ENCODE results near the gene FAM229B.

Gene FAM229B

DNA sequence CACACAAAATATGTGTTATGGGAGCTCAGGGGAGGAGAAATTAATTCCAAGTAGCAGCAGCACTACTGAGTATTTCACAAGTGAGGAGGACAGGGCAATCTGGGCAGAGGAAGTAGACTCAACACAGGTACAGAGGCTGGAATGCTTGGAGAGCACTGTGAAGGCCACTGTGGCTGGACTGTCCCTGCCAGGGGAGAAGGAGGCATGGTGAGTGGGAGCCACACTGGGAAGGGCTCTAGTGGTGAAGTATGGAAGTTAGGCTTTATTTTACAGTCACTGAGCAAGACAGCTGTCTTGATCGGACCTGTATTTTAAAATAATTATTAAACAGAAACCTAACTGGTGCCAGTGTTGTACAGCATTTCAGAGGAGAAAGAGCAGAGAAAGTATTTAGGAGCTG, 28.8 kb downstream of the FAM229B start:
- TF ChIP-seq, protein P1, sequence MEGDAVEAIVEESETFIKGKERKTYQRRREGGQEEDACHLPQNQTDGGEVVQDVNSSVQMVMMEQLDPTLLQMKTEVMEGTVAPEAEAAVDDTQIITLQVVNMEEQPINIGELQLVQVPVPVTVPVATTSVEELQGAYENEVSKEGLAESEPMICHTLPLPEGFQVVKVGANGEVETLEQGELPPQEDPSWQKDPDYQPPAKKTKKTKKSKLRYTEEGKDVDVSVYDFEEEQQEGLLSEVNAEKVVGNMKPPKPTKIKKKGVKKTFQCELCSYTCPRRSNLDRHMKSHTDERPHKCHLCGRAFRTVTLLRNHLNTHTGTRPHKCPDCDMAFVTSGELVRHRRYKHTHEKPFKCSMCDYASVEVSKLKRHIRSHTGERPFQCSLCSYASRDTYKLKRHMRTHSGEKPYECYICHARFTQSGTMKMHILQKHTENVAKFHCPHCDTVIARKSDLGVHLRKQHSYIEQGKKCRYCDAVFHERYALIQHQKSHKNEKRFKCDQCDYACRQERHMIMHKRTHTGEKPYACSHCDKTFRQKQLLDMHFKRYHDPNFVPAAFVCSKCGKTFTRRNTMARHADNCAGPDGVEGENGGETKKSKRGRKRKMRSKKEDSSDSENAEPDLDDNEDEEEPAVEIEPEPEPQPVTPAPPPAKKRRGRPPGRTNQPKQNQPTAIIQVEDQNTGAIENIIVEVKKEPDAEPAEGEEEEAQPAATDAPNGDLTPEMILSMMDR (conservative IDR thresholded peaks at IDR 0.05; ENCODE audit: low read depth, low read length), result no peak
- H4K20me1 ChIP-seq (ENCODE audit: insufficient read depth), result no peaks in the 10 kb centered on the region
- no peak overlapping the region for H3K9ac ChIP-seq
- H3K4me2 ChIP-seq, result no peak overlapping the region
- H3K79me2 ChIP-seq (ENCODE audit: insufficient read depth, low read depth), result no peaks in the 10 kb centered on the region
- H2AFZ ChIP-seq (ENCODE audit: low read depth), result no peak overlapping the region
- H3K27ac ChIP-seq, result no peak overlapping the region
- H3K4me1 ChIP-seq (ENCODE audit: low read depth, poor library complexity, severe bottlenecking), result peaks cover 10% of the 10 kb centered on the region
- no peaks in the 10 kb centered on the region for H3K36me3 ChIP-seq (ENCODE audit: insufficient read depth)
- H3K27me3 ChIP-seq (ENCODE audit: insufficient read depth, low read depth), result no peaks in the 10 kb centered on the region
- no peak overlapping the region for H3K4me3 ChIP-seq (IDR thresholded peaks at IDR 0.05; ENCODE audit: insufficient read depth, low read depth, low read length)

DNA sequence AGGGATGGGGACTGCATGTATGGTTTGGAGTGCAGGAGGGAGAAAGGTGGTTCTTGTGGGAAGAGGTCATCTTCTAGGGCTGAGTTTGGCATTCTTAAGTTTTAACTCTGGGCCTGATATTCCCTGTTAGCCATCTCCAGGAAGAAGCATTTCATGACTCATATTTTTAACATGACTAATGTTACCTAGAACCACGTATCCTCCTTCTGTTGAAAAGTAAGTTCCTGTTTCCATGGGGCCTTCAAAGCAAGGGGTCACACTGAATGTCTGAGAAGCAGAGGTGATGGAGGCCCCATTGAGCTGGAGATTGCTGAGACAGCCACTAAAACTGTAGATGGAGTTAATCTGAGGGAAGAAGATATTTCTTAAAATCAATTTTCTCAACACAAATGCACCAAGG, 30.2 kb downstream of the FAM229B start:
- no peak overlapping the region for H3K4me2 ChIP-seq
- no peak overlapping the region for H3K4me3 ChIP-seq (IDR thresholded peaks at IDR 0.05; ENCODE audit: insufficient read depth, low read depth, low read length)
- H3K79me2 ChIP-seq (ENCODE audit: insufficient read depth, low read depth), result no peaks in the 10 kb centered on the region
- no peaks in the 10 kb centered on the region for H3K36me3 ChIP-seq (ENCODE audit: insufficient read depth)
- no peak overlapping the region for H2AFZ ChIP-seq (ENCODE audit: low read depth)
- H3K27me3 ChIP-seq (ENCODE audit: insufficient read depth, low read depth), result no peaks in the 10 kb centered on the region
- peaks cover 10% of the 10 kb centered on the region for H3K4me1 ChIP-seq (ENCODE audit: low read depth, poor library complexity, severe bottlenecking)
- H4K20me1 ChIP-seq (ENCODE audit: insufficient read depth), result no peaks in the 10 kb centered on the region
- H3K9ac ChIP-seq, result no peak overlapping the region
- H3K27ac ChIP-seq, result no peak overlapping the region
- TF ChIP-seq, protein P1 (conservative IDR thresholded peaks at IDR 0.05; ENCODE audit: low read depth, low read length), result no peak

DNA sequence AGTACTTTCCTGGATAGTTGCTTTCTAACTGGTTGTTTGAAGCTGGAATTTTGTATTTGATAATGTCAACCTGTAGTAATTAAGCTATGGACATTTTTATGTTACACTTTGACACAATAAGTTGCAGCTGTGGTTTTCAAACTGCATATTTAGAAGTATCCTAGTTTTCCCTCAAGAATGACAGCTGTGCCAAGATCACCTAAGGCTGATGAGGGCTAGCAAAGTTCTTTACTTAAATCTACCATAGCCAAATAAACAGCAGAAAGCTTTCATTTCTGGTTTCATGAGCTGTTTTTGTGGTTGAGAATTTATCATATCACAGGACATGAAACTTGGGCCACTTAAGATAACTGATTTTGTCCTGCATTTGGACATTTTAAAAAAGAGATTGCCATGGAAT, 30.6 kb downstream of the FAM229B start:
- H3K4me3 ChIP-seq (IDR thresholded peaks at IDR 0.05; ENCODE audit: insufficient read depth, low read depth, low read length), result no peak overlapping the region
- no peak overlapping the region for H3K27ac ChIP-seq
- no peak overlapping the region; the same call in 1 of the 2 replicates for H3K4me2 ChIP-seq
- no peaks in the 10 kb centered on the region for H4K20me1 ChIP-seq (ENCODE audit: insufficient read depth)
- no peaks in the 10 kb centered on the region for H3K36me3 ChIP-seq (ENCODE audit: insufficient read depth)
- H3K4me1 ChIP-seq (ENCODE audit: low read depth, poor library complexity, severe bottlenecking), result peaks cover 10% of the 10 kb centered on the region
- no peaks in the 10 kb centered on the region for H3K79me2 ChIP-seq (ENCODE audit: insufficient read depth, low read depth)
- TF ChIP-seq, protein P1 (conservative IDR thresholded peaks at IDR 0.05; ENCODE audit: low read depth, low read length), result no peak
- H2AFZ ChIP-seq (ENCODE audit: low read depth), result no peak overlapping the region
- H3K9ac ChIP-seq, result no peak overlapping the region
- no peaks in the 10 kb centered on the region for H3K27me3 ChIP-seq (ENCODE audit: insufficient read depth, low read depth)

DNA sequence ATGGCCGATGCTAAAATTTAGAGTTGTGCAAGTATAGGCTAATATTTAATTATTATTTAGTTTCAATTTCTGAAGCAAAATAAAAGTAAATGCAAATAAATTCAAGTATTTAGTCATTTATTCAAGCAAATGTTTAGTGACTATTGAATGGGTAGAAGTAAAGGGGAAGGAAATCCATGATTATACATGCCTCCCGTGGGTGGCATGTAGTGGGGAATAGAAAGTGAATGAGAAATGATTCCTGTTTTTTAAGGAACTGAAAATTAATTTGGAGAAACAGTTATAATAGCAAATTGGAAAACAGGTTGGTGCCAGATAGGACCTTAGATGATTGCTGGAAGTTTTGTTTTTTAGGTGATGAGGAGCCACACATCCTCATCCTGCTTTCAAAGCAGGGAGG, 35.4 kb downstream of the FAM229B start:
- no peak overlapping the region for H3K4me3 ChIP-seq (IDR thresholded peaks at IDR 0.05; ENCODE audit: insufficient read depth, low read depth, low read length)
- TF ChIP-seq, protein P1 (conservative IDR thresholded peaks at IDR 0.05; ENCODE audit: low read depth, low read length), result no peak
- H3K27me3 ChIP-seq (ENCODE audit: insufficient read depth, low read depth), result no peaks in the 10 kb centered on the region
- H3K27ac ChIP-seq, result no peak overlapping the region
- H3K36me3 ChIP-seq (ENCODE audit: insufficient read depth), result no peaks in the 10 kb centered on the region
- no peaks in the 10 kb centered on the region for H3K79me2 ChIP-seq (ENCODE audit: insufficient read depth, low read depth)
- no peak overlapping the region for H2AFZ ChIP-seq (ENCODE audit: low read depth)
- H3K4me1 ChIP-seq (ENCODE audit: low read depth, poor library complexity, severe bottlenecking), result peaks cover 7% of the 10 kb centered on the region
- H4K20me1 ChIP-seq (ENCODE audit: insufficient read depth), result no peaks in the 10 kb centered on the region
- no peak overlapping the region for H3K9ac ChIP-seq
- H3K4me2 ChIP-seq, result no peak overlapping the region

Data from KMS-11 (cell line).